Activated CD8-positive, alpha-beta T cell treated with anti-CD3 and anti-CD28 coated beads for 36 hours (primary cell): ENCODE data around the gene HOGA1. TPM values are rescaled to one million over a fixed set of nuclear protein-coding genes. Genes with fewer than 3 reads are reported as not detected.

Experiments used
- ATAC-seq: fragments of 200-7000 bp; cut with Tn5 transposase; one replicate; pipeline ENCODE4 v1.10.0; 2021; ENCODE audit warnings: mild to moderate bottlenecking, moderate library complexity
- CTCF ChIA-PET: fragments of 350-600 bp; sonication (Branson Sonifier 250); formaldehyde crosslinking; loops from one replicate; lab custom pipeline; 2021; ENCODE audit warnings: antibody characterized with exemption; lab: Charles Lee
- POLR2A ChIA-PET: fragments of 350-600 bp; sonication (Branson Sonifier 250); formaldehyde crosslinking; loops from one replicate; lab custom pipeline; 2021; ENCODE audit warnings: antibody characterized with exemption; lab: Charles Lee
- DNase-seq: peaks from one replicate; pipeline ENCODE4 v3.0.0-alpha.2; 2020
- H3K27ac Mint-ChIP-seq: one replicate; pipeline ENCODE4 v1.8.0; 2021; ENCODE audit warnings: mild to moderate bottlenecking, mixed read lengths
- H3K27me3 Mint-ChIP-seq: one replicate; pipeline ENCODE4 v1.8.0; 2021; ENCODE audit warnings: mixed read lengths
- H3K36me3 Mint-ChIP-seq: one replicate; pipeline ENCODE4 v1.8.0; 2021; ENCODE audit warnings: low read depth, mixed read lengths
- H3K4me1 Mint-ChIP-seq: one replicate; pipeline ENCODE4 v1.8.0; 2021; ENCODE audit warnings: low read depth, mixed read lengths
- H3K4me3 Mint-ChIP-seq: one replicate; pipeline ENCODE4 v1.8.0; 2021; ENCODE audit warnings: mild to moderate bottlenecking, moderate library complexity, mixed read lengths
- H3K9me3 Mint-ChIP-seq: one replicate; pipeline ENCODE4 v1.8.0; 2021; ENCODE audit warnings: mixed read lengths
- intact Hi-C: fragments of 100-400 bp; cut with micrococcal nuclease; formaldehyde crosslinking; loops from one replicate; pipeline ENCODE4 v1.10.0; 2022
- total RNA-seq, 2 experiments: library from RNA; stranded (reverse); gene quantifications; one replicate each; pipeline ENCODE4 v1.2.3, GENCODE V29; 2021
- TF ChIP-seq, protein P1 (sequence below): fragments of 200-600 bp; IDR thresholded peaks from one replicate; pipeline ENCODE4 v1.8.0; 2022; ENCODE audit warnings: antibody characterized with exemption, mild to moderate bottlenecking

HOGA1 gene
- total RNA-seq, 2 experiments from 2014 or later = not detected

- Mint-ChIP-seq H3K4me1 (no peaks in the 10 kb centered on the region), H3K36me3 (no peaks in the 10 kb centered on the region), H3K4me3 (no peak overlapping the region), H3K9me3 (no peaks in the 10 kb centered on the region), H3K27me3 (no peaks in the 10 kb centered on the region), H3K27ac (no peak overlapping the region)
- no peak for DNase-seq
- TF ChIP-seq, protein P1, sequence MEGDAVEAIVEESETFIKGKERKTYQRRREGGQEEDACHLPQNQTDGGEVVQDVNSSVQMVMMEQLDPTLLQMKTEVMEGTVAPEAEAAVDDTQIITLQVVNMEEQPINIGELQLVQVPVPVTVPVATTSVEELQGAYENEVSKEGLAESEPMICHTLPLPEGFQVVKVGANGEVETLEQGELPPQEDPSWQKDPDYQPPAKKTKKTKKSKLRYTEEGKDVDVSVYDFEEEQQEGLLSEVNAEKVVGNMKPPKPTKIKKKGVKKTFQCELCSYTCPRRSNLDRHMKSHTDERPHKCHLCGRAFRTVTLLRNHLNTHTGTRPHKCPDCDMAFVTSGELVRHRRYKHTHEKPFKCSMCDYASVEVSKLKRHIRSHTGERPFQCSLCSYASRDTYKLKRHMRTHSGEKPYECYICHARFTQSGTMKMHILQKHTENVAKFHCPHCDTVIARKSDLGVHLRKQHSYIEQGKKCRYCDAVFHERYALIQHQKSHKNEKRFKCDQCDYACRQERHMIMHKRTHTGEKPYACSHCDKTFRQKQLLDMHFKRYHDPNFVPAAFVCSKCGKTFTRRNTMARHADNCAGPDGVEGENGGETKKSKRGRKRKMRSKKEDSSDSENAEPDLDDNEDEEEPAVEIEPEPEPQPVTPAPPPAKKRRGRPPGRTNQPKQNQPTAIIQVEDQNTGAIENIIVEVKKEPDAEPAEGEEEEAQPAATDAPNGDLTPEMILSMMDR = no peak
- no peak for ATAC-seq
- ChIA-PET POLR2A (no interaction called here), CTCF (no interaction called here)
- intact Hi-C loops = no loop called here
These were observed 34.5 kb downstream of the HOGA1 start for GRCh38 chr10:97618733-97619132.

DNA sequence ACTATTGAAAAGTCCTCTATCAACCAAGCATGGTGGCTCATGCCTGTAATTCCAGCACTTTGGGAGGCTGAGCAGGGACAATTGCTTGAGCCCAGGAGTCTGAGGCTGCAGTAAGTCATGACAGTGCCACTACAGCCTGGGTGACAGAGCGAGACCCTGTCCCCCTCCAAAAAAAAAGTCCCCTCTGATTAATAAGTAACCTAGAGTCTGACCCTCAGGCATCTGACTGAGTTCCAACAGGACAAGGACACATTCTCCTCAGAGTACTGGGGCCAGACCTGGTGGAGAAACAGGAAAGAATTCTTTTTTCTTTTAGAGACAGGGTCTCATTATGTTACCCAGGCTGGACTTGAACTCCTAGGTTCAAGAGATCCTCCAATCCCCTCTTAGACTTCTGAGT is 39.1 kb downstream of the HOGA1 start:
- H3K27ac Mint-ChIP-seq = no peak overlapping the region
- TF ChIP-seq, protein P1 = no peak
- H3K9me3 Mint-ChIP-seq = no peaks in the 10 kb centered on the region
- no peaks in the 10 kb centered on the region for H3K36me3 Mint-ChIP-seq
- DNase-seq (no peak), ATAC-seq (no peak)
- H3K4me1 Mint-ChIP-seq = no peaks in the 10 kb centered on the region
- CTCF ChIA-PET = interaction anchor here (0.6 to 2.4 kb wide), 2 partner anchors 11 to 669 kb away, joined by 5 to 9 read pairs; no protein-coding TSS in a partner anchor
- intact Hi-C loops = no loop called here
- H3K27me3 Mint-ChIP-seq = no peaks in the 10 kb centered on the region
- no peak overlapping the region for H3K4me3 Mint-ChIP-seq
- POLR2A ChIA-PET = interaction anchor here (1.1 kb wide), 1 partner anchor 12 kb away, joined by 3 read pairs; no protein-coding TSS in a partner anchor

DNA sequence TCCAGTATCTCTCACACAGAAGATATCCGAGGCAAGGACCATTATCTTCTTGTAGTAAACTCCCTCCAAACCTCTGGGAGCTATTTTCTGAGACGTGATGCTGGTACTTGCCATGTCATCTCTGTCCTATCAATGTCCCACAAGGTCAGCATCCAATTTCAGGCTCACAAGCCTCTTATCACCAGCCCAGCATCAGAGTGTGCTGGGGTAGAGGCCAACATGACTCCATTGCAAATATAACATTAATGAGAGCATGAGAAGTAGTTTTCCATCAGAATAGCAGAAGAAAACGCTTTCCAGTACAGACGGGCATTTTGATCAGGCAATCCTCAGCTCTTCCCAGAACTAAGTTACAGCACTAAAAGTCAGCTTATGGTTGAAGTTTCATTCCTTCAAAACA is 43.5 kb downstream of the HOGA1 start:
- H3K4me1 Mint-ChIP-seq = peaks cover 4% of the 10 kb centered on the region
- no peak overlapping the region for H3K27ac Mint-ChIP-seq
- H3K36me3 Mint-ChIP-seq = no peaks in the 10 kb centered on the region
- ChIA-PET CTCF (no interaction called here), POLR2A (no interaction called here)
- ATAC-seq (no peak), DNase-seq (no peak)
- TF ChIP-seq, protein P1 = no peak
- no peak overlapping the region for H3K4me3 Mint-ChIP-seq
- no peaks in the 10 kb centered on the region for H3K27me3 Mint-ChIP-seq
- H3K9me3 Mint-ChIP-seq = no peaks in the 10 kb centered on the region
- intact Hi-C loops = no loop called here

DNA sequence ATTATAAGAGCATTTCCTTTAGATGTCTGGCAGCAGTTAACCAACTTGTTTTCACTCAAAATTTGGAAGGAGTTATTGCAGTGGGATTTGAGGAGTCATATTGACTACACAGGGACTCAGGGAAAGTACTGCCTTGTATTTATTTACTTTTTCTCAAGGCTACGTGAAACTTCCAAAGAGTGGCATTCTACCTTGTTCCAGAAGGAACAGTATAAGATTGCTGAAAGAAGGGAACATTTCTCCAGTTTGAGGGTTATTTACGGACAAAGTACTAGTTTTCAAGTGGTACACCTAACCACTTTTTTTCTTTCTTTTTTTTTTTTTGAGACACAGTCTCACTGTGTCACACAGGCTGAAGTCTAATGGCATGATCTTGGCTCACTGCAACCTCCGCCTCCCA is 44.0 kb downstream of the HOGA1 start:
- no peak for DNase-seq
- no peak for ATAC-seq
- H3K36me3 Mint-ChIP-seq = no peaks in the 10 kb centered on the region

DNA sequence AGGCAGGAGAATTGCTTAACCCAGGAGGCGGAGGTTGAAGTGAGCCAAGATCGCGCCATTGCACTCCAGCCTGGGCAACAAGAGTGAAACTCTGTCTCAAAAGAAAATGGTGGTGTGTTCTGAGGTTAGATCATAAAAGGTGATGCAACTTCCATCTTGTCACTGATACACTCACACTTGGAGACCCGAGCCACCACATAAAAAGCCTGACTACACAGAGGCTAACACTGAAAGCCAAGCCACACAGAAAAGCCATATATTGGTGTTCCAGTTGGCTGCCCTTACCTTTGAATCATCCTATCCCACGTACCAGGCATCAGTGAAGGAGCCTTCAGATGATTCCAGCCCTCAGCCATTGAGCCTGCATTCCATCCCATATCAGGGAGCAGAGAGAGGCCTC is 45.1 kb downstream of the HOGA1 start:
- CTCF ChIA-PET = interaction anchor here (0.7 kb wide), 1 partner anchor 17 kb away, joined by 3 read pairs; no protein-coding TSS in a partner anchor

More for the DNA sequence above, 44.0 kb downstream of the HOGA1 start:
- no peaks in the 10 kb centered on the region for H3K9me3 Mint-ChIP-seq
- H3K4me3 Mint-ChIP-seq = no peak overlapping the region
- no peaks in the 10 kb centered on the region for H3K27me3 Mint-ChIP-seq
- ChIA-PET POLR2A (no interaction called here), CTCF (no interaction called here)
- H3K4me1 Mint-ChIP-seq = peaks cover 7% of the 10 kb centered on the region
- TF ChIP-seq, protein P1 = no peak
- no peak overlapping the region for H3K27ac Mint-ChIP-seq
- intact Hi-C loops = no loop called here

More for the DNA sequence above, 45.1 kb downstream of the HOGA1 start:
- ATAC-seq = no peak
- intact Hi-C loops = no loop called here
- POLR2A ChIA-PET = no interaction called here
- Mint-ChIP-seq H3K36me3 (no peaks in the 10 kb centered on the region), H3K4me3 (no peak overlapping the region), H3K27ac (no peak overlapping the region), H3K27me3 (no peaks in the 10 kb centered on the region), H3K9me3 (no peaks in the 10 kb centered on the region), H3K4me1 (peaks cover 14% of the 10 kb centered on the region)
- TF ChIP-seq, protein P1 = no peak
- no peak for DNase-seq
